HepG2 (cell line): Measurements from ENCODE around the gene RAD51D. TPM values are rescaled to one million over a fixed set of nuclear protein-coding genes. Genes with fewer than 3 reads are reported as not detected.

Experiments
- CC2D1A ChIP-seq: sonication (generic); formaldehyde crosslinking; IDR thresholded peaks from 2 replicates; pipeline ENCODE4 v1.8.1; 2023; ENCODE audit warnings: mild to moderate bottlenecking, missing genetic modification reagents
- CENPT ChIP-seq: sonication (generic); formaldehyde crosslinking; IDR thresholded peaks from 2 replicates; pipeline ENCODE4 v1.8.0; 2022; ENCODE audit warnings: low read depth, mild to moderate bottlenecking, moderate library complexity, missing genetic modification reagents
- FOXA1 ChIP-seq, 2 experiments: fragments of 450-650 bp in 1 of 2; sonication (generic) in 1 of 2; formaldehyde crosslinking in 1 of 2; IDR thresholded peaks; 2 replicates each; pipeline versions ENCODE4 v1.4.0 to v1.6.1; 2016 to 2020; ENCODE audit warnings: missing genetic modification reagents in 1 of 2
- HNF4A ChIP-seq: sonication (generic); formaldehyde crosslinking; IDR thresholded peaks from 2 replicates; pipeline ENCODE4 v1.4.0; 2020; ENCODE audit warnings: missing genetic modification reagents
- REL ChIP-seq: sonication (generic); formaldehyde crosslinking; conservative IDR thresholded peaks from 2 replicates; pipeline ENCODE4 v1.8.0; 2022; ENCODE audit warnings: mild to moderate bottlenecking, missing genetic modification reagents, moderate library complexity
- SETDB1 ChIP-seq: sonication (generic); formaldehyde crosslinking; IDR thresholded peaks from 2 replicates; pipeline ENCODE4 v1.5.1; 2020; ENCODE audit warnings: missing genetic modification reagents, mild to moderate bottlenecking, borderline replicate concordance
- SRSF4 ChIP-seq: fragments of 200-400 bp; formaldehyde crosslinking; IDR thresholded peaks from one replicate; pipeline ENCODE4 v1.6.1; 2018; ENCODE audit warnings: mild to moderate bottlenecking, low read depth, low read length, moderate library complexity; ENCODE audit not compliant: poor library complexity, severe bottlenecking
- ZNF337 ChIP-seq: sonication (generic); formaldehyde crosslinking; IDR thresholded peaks from 2 replicates; pipeline ENCODE4 v1.5.1; 2020; ENCODE audit warnings: missing genetic modification reagents, low read depth, mild to moderate bottlenecking, borderline replicate concordance
- polyA plus RNA-seq, 8 experiments: library from polyadenylated mRNA; depleted of rRNA in 3 of 8; stranded (reverse) in 7 of 8; unstranded in 1 of 8; fragments of >200 nt; fragmentation: Illumina TruSeq in 4 of 8; extraction: Trizol in 4 of 8; gene quantifications; 2 replicates each; pipeline versions ENCODE4 v1.2.1 to v1.2.3, GENCODE V29; 2011 to 2016; ENCODE audit warnings: low read depth in 4 of 8, missing spikeins in 1 of 8, mixed read lengths in 1 of 8; ENCODE audit not compliant: insufficient read depth in 1 of 8
- total RNA-seq, 5 experiments: library from RNA; depleted of rRNA; stranded (reverse); fragments of >200 nt; fragmentation: Illumina TruSeq; extraction: Trizol; gene quantifications; 2 replicates each; pipeline ENCODE4 v1.2.3, GENCODE V29; 2016; ENCODE audit warnings: low read depth in 1 of 5
- TF ChIP-seq, protein P1 (sequence below): sonication (generic); IDR thresholded peaks from 2 replicates; pipeline ENCODE4 v1.6.1; 2016; ENCODE audit warnings: low read depth, borderline replicate concordance
- TF ChIP-seq, protein P2 (sequence below): sonication (generic); formaldehyde crosslinking; IDR thresholded peaks from 2 replicates; pipeline ENCODE4 v1.8.1; 2022; ENCODE audit warnings: mild to moderate bottlenecking, missing genetic modification reagents
- TF ChIP-seq, protein P3 (sequence below): sonication (generic); formaldehyde crosslinking; IDR thresholded peaks from 2 replicates; pipeline ENCODE4 v1.4.0; 2020; ENCODE audit warnings: missing genetic modification reagents
- TF ChIP-seq, protein P4 (sequence below): IDR thresholded peaks from 2 replicates; pipeline ENCODE4 v1.4.0; 2020; ENCODE audit warnings: mild to moderate bottlenecking, missing genetic modification reagents
- TF ChIP-seq, protein P5 (sequence below): sonication (generic); formaldehyde crosslinking; IDR thresholded peaks from 2 replicates; pipeline ENCODE4 v1.4.0; 2020; ENCODE audit warnings: missing genetic modification reagents; ENCODE audit errors: not compliant biosample characterization

RAD51D gene
- total and polyA plus RNA-seq, 2 of the 13 experiments (the other 11 are each of a cell fraction or from before 2014, with no cell fraction given), result 6.7 to 13.1 TPM

DNA sequence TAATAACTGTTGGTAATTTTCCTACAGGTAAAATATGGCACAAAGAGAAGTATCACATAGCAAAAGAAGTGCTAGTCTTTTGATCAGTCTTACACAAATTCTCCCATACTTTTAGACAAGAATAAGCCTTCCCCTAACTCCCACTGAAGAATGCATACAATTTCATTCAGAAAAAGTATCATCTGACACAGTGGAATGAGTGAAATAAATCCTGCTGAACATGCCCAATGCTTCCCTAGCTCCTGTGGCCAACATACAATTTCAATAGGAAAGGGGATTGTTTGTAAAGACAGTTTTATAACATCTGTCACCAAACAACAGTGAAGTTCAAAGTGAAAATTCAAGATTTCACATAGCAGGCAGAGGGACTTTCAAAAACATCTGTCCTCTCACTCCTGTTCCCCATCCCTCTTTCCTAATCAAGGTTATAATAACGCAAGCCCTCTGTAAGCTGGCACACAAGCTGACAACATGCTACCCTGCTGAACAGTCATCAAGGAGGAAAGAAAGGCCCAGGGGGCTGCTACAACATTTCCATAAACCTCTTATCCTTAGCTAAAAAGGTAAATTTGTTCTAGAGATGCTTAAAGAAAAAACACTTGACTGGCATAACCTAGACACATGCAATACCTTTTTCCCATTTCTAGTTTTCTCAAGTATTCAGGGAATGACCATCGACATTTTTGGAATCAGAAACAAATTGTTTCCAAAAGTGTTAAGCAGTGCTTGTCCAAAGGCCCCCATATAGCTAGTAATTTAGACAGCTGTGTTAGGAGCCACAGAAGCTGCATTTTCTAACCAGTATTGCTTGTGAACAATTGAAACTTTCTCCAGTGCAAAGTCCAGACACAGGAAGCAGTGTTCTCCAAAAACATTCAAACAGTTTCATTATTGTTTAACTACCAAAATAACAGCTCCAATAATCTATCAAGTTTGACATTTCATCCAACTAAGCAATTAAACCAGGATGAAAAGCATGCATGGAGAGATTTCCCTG lies 44.7 kb downstream of the RAD51D start (continued):
- TF ChIP-seq, protein P1, sequence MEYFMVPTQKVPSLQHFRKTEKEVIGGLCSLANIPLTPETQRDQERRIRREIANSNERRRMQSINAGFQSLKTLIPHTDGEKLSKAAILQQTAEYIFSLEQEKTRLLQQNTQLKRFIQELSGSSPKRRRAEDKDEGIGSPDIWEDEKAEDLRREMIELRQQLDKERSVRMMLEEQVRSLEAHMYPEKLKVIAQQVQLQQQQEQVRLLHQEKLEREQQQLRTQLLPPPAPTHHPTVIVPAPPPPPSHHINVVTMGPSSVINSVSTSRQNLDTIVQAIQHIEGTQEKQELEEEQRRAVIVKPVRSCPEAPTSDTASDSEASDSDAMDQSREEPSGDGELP, result peak; percentile 56; the same call in 1 of the 2 replicates
- TF ChIP-seq FOXA1 (IDR thresholded peaks at IDR 0.05), result no peak
- TF ChIP-seq FOXA1 (CRISPR knock-in tag; IDR thresholded peaks at IDR 0.05), result 0 out of 2 replicates have a peak, but pooled peaks have one; percentile 8
- TF ChIP-seq, protein P2, sequence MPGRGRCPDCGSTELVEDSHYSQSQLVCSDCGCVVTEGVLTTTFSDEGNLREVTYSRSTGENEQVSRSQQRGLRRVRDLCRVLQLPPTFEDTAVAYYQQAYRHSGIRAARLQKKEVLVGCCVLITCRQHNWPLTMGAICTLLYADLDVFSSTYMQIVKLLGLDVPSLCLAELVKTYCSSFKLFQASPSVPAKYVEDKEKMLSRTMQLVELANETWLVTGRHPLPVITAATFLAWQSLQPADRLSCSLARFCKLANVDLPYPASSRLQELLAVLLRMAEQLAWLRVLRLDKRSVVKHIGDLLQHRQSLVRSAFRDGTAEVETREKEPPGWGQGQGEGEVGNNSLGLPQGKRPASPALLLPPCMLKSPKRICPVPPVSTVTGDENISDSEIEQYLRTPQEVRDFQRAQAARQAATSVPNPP (CRISPR knock-in tag), result no peak
- no peak for TF ChIP-seq REL (CRISPR knock-in tag)
- peak; percentile 44; the same call in 1 of the 2 replicates for TF ChIP-seq CC2D1A
- no peak for TF ChIP-seq ZNF337 (CRISPR knock-in tag)
- TF ChIP-seq, protein P3, sequence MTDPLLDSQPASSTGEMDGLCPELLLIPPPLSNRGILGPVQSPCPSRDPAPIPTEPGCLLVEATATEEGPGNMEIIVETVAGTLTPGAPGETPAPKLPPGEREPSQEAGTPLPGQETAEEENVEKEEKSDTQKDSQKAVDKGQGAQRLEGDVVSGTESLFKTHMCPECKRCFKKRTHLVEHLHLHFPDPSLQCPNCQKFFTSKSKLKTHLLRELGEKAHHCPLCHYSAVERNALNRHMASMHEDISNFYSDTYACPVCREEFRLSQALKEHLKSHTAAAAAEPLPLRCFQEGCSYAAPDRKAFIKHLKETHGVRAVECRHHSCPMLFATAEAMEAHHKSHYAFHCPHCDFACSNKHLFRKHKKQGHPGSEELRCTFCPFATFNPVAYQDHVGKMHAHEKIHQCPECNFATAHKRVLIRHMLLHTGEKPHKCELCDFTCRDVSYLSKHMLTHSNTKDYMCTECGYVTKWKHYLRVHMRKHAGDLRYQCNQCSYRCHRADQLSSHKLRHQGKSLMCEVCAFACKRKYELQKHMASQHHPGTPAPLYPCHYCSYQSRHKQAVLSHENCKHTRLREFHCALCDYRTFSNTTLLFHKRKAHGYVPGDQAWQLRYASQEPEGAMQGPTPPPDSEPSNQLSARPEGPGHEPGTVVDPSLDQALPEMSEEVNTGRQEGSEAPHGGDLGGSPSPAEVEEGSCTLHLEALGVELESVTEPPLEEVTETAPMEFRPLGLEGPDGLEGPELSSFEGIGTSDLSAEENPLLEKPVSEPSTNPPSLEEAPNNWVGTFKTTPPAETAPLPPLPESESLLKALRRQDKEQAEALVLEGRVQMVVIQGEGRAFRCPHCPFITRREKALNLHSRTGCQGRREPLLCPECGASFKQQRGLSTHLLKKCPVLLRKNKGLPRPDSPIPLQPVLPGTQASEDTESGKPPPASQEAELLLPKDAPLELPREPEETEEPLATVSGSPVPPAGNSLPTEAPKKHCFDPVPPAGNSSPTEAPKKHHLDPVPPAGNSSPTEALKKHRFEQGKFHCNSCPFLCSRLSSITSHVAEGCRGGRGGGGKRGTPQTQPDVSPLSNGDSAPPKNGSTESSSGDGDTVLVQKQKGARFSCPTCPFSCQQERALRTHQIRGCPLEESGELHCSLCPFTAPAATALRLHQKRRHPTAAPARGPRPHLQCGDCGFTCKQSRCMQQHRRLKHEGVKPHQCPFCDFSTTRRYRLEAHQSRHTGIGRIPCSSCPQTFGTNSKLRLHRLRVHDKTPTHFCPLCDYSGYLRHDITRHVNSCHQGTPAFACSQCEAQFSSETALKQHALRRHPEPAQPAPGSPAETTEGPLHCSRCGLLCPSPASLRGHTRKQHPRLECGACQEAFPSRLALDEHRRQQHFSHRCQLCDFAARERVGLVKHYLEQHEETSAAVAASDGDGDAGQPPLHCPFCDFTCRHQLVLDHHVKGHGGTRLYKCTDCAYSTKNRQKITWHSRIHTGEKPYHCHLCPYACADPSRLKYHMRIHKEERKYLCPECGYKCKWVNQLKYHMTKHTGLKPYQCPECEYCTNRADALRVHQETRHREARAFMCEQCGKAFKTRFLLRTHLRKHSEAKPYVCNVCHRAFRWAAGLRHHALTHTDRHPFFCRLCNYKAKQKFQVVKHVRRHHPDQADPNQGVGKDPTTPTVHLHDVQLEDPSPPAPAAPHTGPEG (CRISPR knock-in tag), result no peak
- no peak for TF ChIP-seq SETDB1
- TF ChIP-seq, protein P4, sequence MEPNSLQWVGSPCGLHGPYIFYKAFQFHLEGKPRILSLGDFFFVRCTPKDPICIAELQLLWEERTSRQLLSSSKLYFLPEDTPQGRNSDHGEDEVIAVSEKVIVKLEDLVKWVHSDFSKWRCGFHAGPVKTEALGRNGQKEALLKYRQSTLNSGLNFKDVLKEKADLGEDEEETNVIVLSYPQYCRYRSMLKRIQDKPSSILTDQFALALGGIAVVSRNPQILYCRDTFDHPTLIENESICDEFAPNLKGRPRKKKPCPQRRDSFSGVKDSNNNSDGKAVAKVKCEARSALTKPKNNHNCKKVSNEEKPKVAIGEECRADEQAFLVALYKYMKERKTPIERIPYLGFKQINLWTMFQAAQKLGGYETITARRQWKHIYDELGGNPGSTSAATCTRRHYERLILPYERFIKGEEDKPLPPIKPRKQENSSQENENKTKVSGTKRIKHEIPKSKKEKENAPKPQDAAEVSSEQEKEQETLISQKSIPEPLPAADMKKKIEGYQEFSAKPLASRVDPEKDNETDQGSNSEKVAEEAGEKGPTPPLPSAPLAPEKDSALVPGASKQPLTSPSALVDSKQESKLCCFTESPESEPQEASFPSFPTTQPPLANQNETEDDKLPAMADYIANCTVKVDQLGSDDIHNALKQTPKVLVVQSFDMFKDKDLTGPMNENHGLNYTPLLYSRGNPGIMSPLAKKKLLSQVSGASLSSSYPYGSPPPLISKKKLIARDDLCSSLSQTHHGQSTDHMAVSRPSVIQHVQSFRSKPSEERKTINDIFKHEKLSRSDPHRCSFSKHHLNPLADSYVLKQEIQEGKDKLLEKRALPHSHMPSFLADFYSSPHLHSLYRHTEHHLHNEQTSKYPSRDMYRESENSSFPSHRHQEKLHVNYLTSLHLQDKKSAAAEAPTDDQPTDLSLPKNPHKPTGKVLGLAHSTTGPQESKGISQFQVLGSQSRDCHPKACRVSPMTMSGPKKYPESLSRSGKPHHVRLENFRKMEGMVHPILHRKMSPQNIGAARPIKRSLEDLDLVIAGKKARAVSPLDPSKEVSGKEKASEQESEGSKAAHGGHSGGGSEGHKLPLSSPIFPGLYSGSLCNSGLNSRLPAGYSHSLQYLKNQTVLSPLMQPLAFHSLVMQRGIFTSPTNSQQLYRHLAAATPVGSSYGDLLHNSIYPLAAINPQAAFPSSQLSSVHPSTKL, result peak; percentile 64
- TF ChIP-seq CENPT (CRISPR knock-in tag), result no peak
- TF ChIP-seq, protein P5, sequence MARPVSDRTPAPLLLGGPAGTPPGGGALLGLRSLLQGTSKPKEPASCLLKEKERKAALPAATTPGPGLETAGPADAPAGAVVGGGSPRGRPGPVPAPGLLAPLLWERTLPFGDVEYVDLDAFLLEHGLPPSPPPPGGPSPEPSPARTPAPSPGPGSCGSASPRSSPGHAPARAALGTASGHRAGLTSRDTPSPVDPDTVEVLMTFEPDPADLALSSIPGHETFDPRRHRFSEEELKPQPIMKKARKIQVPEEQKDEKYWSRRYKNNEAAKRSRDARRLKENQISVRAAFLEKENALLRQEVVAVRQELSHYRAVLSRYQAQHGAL (CRISPR knock-in tag), result no peak
- TF ChIP-seq SRSF4, result no peak
- peak; percentile 82 for TF ChIP-seq HNF4A (CRISPR knock-in tag)
